ENCODE measurements around the gene FIG4.

The FIG4 gene

DNA sequence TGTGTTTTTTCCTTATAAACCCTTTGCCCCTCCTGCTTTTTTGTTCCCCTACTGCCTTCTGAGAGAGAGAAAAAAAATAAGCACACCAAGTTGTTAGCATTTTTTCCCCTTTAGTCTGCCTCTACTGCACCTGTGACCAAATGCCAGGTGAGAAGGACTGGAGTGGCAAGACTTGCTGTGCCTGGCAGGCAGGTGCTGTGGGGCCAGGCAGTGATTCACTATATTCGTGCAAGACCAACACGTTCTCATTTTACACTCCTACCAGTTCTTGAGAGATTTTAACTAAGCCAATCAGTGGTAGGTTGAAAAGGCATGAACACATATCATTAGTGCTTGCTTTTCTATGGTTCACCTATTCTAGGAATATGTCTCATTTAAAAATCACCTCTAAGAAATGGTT, 109.7 kb downstream of the FIG4 start:
- no peak for TF ChIP-seq CTCF (IDR thresholded peaks at IDR 0.05; ENCODE audit: insufficient read depth, low read depth, low read length, missing control alignments)
- DNase-seq (ENCODE audit: low read depth): no peak
- no peak overlapping the region for H3K4me3 ChIP-seq (ENCODE audit: low read depth, low read length)

GRCh38 chr6:109801794-109802193, 110.7 kb downstream of the FIG4 start:
- no peak for DNase-seq (ENCODE audit: low read depth)
- no peak for TF ChIP-seq CTCF (IDR thresholded peaks at IDR 0.05; ENCODE audit: insufficient read depth, low read depth, low read length, missing control alignments)
- no peak overlapping the region for H3K4me3 ChIP-seq (ENCODE audit: low read depth, low read length)

DNA sequence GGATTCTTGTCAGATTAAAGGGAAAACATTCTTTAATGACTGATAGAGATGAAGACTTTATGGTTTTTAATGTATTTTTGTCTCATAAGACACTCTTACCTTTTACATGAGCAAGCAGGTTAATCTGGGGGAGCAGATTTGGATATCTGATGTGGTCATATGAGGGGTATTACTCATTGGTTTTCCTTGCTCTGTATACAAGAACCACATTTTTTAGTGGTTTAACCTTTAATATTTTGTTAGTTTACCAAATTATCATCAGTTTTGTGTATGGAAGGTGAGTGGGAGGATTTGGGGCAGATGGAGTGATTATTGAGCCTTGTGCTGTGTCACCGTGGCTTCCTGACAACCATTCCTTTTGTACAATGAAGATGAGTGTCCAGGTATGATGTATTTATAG, 112.9 kb downstream of the FIG4 start:
- no peak overlapping the region for H3K4me3 ChIP-seq (ENCODE audit: low read depth, low read length)
- no peak for DNase-seq (ENCODE audit: low read depth)
- TF ChIP-seq CTCF (IDR thresholded peaks at IDR 0.05; ENCODE audit: insufficient read depth, low read depth, low read length, missing control alignments): no peak

- no peak for TF ChIP-seq CTCF (IDR thresholded peaks at IDR 0.05; ENCODE audit: insufficient read depth, low read depth, low read length, missing control alignments)
- no peak overlapping the region for H3K4me3 ChIP-seq (ENCODE audit: low read depth, low read length)
- no peak for DNase-seq (ENCODE audit: low read depth)
Measured at GRCh38 chr6:109807881-109808280, 116.8 kb downstream of the FIG4 start.

- H3K4me3 ChIP-seq (ENCODE audit: low read depth, low read length): no peak overlapping the region
- no peak for TF ChIP-seq CTCF (IDR thresholded peaks at IDR 0.05; ENCODE audit: insufficient read depth, low read depth, low read length, missing control alignments)
- no peak for DNase-seq (ENCODE audit: low read depth)
Measured at GRCh38 chr6:109808837-109809236, 117.7 kb downstream of the FIG4 start.

GRCh38 chr6:109815054-109815453, 124.0 kb downstream of the FIG4 start:
- H3K4me3 ChIP-seq (ENCODE audit: low read depth, low read length): no peak overlapping the region
- no peak for TF ChIP-seq CTCF (IDR thresholded peaks at IDR 0.05; ENCODE audit: insufficient read depth, low read depth, low read length, missing control alignments)
- no peak for DNase-seq (ENCODE audit: low read depth)

Data from GM12865 (cell line).